Measurements from ENCODE around the gene SNED1.

- TF ChIP-seq POLR2A (IDR thresholded peaks at IDR 0.05) (no peak), POLR2AphosphoS5 (IDR thresholded peaks at IDR 0.05) (no peak), EP300 (IDR thresholded peaks at IDR 0.05) (no peak)
- TF ChIP-seq, protein P1, sequence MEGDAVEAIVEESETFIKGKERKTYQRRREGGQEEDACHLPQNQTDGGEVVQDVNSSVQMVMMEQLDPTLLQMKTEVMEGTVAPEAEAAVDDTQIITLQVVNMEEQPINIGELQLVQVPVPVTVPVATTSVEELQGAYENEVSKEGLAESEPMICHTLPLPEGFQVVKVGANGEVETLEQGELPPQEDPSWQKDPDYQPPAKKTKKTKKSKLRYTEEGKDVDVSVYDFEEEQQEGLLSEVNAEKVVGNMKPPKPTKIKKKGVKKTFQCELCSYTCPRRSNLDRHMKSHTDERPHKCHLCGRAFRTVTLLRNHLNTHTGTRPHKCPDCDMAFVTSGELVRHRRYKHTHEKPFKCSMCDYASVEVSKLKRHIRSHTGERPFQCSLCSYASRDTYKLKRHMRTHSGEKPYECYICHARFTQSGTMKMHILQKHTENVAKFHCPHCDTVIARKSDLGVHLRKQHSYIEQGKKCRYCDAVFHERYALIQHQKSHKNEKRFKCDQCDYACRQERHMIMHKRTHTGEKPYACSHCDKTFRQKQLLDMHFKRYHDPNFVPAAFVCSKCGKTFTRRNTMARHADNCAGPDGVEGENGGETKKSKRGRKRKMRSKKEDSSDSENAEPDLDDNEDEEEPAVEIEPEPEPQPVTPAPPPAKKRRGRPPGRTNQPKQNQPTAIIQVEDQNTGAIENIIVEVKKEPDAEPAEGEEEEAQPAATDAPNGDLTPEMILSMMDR (IDR thresholded peaks at IDR 0.05) = no peak
These were observed 8.2 kb upstream of the SNED1 start for GRCh38 chr2:240990266-240990529.

Data from suprapubic skin (tissue), 4 donors.